A549 treated with Hydrocortisone at 1 μM for 4 hours (cell line): ENCODE measurements around the gene CEP83. TPM values are rescaled to one million over a fixed set of nuclear protein-coding genes. Genes with fewer than 3 reads are reported as not detected.

ENCODE experiments used
- total RNA-seq: library from RNA; stranded (reverse); fragments of 200-300 nt; extraction: Qiagen RNA extraction; gene quantifications from 5 replicates; pipeline ENCODE4 v1.2.3, GENCODE V29; 2022

The CEP83 gene
- total RNA-seq, result 5.7 to 10.5 TPM (median 7.5 TPM) in 5 replicates

GRCh38 chr12:94459728-94460615, at the start of gene CEP83:
Gene CEP83, minus strand, starts transcription at chr12:94459867. Its CDS starts 47,377 bp downstream, at chr12:94412490.

Other genes with a start within 250 kb of the CEP83 start
- gene TMCC3, start 190.7 kb upstream of the CEP83 start, total RNA-seq, result 0.90 to 1.9 TPM (median 1.6 TPM) in 5 replicates